Astrocyte of the cerebellum (primary cell): Measurements from ENCODE around the gene METTL21A.
A peak's percentile ranks its signal among the peaks of the same experiment; 100 is the strongest.

Source experiments
- DNase-seq: peaks from one replicate; pipeline ENCODE4 v3.0.0-alpha.2; 2011; ENCODE audit warnings: low read depth
- H3K4me3 ChIP-seq: 2 replicates; pipeline ENCODE4 v1.5.1; 2011; ENCODE audit warnings: mild to moderate bottlenecking, low read depth, low read length, moderate library complexity
- in situ Hi-C: cut with HindIII; loops from 2 replicates; pipeline ENCODE4 v1.10.0; 2017; ENCODE audit warnings: low sequenced_read_pairs
- TF ChIP-seq, protein P1 (sequence below): IDR thresholded peaks from 2 replicates; pipeline ENCODE4 v1.5.1; 2012; ENCODE audit warnings: low read length, low read depth, moderate library complexity, mild to moderate bottlenecking; ENCODE audit errors: missing control alignments

Gene METTL21A

GRCh38 chr2:207624185-207625013, 795 bp downstream of the METTL21A start:
- peak overlapping the region; percentile 86 for H3K4me3 ChIP-seq
- TF ChIP-seq, protein P1, sequence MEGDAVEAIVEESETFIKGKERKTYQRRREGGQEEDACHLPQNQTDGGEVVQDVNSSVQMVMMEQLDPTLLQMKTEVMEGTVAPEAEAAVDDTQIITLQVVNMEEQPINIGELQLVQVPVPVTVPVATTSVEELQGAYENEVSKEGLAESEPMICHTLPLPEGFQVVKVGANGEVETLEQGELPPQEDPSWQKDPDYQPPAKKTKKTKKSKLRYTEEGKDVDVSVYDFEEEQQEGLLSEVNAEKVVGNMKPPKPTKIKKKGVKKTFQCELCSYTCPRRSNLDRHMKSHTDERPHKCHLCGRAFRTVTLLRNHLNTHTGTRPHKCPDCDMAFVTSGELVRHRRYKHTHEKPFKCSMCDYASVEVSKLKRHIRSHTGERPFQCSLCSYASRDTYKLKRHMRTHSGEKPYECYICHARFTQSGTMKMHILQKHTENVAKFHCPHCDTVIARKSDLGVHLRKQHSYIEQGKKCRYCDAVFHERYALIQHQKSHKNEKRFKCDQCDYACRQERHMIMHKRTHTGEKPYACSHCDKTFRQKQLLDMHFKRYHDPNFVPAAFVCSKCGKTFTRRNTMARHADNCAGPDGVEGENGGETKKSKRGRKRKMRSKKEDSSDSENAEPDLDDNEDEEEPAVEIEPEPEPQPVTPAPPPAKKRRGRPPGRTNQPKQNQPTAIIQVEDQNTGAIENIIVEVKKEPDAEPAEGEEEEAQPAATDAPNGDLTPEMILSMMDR, result no peak
- in situ Hi-C loops, result no loop called here
- no peak for DNase-seq

DNA sequence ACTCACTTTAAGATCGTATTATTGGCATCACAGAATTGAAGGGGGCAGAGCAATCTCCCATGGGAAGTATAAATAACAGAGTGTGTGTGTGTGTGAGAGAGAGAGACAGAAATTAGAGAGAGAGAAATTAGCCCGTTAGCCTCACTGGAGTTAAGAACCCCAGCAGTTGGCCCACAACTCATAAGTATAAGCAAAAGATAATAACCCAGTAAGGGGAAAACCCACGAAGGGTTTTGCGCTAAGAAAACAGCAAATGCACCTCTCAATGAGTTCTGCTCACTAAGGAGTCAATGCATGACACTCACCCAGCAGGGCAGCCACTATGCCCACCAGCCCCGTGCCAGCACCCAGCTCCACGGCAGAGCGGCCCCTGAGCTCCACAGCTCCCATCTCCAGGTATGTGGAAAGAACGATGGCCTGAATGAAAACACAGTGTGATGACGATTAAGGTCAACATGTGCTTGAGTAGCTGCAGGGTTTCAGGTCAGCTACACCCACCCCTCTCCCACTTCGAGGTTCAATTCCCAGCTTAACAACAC, 3.6 kb downstream of the METTL21A start:
- TF ChIP-seq, protein P1, result no peak
- no peak overlapping the region for H3K4me3 ChIP-seq
- in situ Hi-C loops, result no loop called here
- DNase-seq, result no peak

GRCh38 chr2:207619764-207620203, 5.4 kb downstream of the METTL21A start:
- in situ Hi-C loops, result no loop called here
- H3K4me3 ChIP-seq, result no peak overlapping the region
- TF ChIP-seq, protein P1, result no peak
- no peak for DNase-seq

GRCh38 chr2:207617011-207617671, 8.1 kb downstream of the METTL21A start:
- H3K4me3 ChIP-seq, result no peak overlapping the region
- TF ChIP-seq, protein P1, result no peak
- no peak for DNase-seq
- in situ Hi-C loops, result no loop called here

DNA sequence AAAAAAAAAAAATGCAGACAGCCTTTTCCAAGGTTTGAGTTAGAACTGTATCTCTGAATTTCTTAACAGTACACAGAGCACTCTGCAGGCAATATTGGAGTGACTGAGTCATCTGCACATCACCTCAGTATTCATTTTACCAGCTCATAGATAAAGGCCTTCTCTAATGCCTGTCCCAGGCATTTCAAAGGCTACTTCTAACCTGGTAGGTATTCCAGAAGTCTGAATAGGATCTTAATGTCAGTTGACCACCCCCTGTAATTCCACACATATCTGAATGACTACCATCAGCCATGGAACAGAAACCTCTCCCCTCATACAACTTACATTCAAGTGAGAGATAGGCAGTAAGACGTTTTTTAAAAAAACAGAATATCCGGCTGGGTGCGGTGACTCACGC, 9.0 kb downstream of the METTL21A start:
- DNase-seq, result no peak
- no peak overlapping the region for H3K4me3 ChIP-seq
- in situ Hi-C loops, result no loop called here
- TF ChIP-seq, protein P1, result no peak

DNA sequence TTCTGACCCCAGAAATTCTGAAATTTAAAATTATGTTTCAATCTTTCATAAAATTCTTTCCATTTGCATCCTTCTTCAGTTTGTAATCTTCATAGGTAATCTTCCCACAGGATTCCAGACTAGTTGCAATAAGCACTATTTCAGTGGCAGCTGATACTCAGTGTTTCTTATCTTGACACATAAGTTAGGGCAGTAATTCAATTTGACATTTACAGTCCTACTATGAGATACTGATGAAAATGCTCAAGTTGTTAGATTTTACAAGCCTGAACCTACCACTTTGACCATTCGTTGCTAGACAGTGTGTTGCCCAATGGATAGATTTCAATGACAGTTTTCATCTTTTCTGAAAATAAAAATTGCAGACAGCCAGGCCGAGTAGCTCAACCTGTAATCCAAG, 10.4 kb downstream of the METTL21A start:
- no peak overlapping the region for H3K4me3 ChIP-seq
- TF ChIP-seq, protein P1, result no peak
- in situ Hi-C loops, result no loop called here
- no peak for DNase-seq
